ENCODE measurements around the gene PLD4. TPM values are rescaled to one million over a fixed set of nuclear protein-coding genes. Genes with fewer than 3 reads are reported as not detected.

PLD4 gene, protein sequence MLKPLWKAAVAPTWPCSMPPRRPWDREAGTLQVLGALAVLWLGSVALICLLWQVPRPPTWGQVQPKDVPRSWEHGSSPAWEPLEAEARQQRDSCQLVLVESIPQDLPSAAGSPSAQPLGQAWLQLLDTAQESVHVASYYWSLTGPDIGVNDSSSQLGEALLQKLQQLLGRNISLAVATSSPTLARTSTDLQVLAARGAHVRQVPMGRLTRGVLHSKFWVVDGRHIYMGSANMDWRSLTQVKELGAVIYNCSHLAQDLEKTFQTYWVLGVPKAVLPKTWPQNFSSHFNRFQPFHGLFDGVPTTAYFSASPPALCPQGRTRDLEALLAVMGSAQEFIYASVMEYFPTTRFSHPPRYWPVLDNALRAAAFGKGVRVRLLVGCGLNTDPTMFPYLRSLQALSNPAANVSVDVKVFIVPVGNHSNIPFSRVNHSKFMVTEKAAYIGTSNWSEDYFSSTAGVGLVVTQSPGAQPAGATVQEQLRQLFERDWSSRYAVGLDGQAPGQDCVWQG
- total RNA-seq (2022; extraction: Qiagen RNA extraction; ENCODE audit: low read depth): 0.13 to 0.39 TPM (median 0.21 TPM) in 5 replicates

DNA sequence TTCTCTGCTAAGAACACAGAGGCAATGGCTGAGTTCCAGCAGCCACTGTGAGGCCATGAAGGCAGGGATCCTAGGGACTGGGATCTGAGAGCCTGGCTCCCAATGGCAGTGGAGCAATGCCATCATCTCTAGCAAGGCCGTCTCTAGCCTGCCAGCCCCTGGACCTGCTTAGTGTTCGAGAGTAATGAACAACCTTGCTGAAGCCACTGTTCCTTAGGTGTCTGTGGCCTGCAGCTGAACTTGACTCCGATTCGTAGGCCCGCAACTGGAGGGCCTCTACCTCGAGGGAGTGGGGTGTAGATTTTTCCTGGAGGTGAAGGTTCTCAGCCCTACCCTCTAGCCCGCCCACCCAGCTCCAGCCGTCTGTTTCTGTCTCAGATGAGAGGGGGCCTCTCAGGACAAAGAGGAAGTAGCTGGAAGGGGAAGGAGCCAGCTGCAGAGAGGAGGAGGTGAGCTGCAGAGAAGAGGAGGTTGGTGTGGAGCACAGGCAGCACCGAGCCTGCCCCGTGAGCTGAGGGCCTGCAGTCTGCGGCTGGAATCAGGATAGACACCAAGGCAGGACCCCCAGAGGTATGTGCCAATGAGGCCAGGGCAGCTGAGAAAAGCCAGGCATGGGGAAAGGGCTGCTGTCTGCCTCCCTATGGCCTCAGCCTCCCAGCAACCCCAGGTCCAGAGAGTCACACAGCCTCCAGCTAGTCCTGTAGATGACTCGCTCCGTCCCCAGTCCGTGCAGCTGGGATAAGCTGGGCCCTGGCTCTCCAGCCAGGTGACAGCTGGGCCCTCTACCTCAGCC lies at the start of gene PLD4:
Gene PLD4 (plus strand): TSS at position 459 of the 793 bp plus-strand sequence. CDS start 2,262 bp downstream, outside the sequence.

DNA sequence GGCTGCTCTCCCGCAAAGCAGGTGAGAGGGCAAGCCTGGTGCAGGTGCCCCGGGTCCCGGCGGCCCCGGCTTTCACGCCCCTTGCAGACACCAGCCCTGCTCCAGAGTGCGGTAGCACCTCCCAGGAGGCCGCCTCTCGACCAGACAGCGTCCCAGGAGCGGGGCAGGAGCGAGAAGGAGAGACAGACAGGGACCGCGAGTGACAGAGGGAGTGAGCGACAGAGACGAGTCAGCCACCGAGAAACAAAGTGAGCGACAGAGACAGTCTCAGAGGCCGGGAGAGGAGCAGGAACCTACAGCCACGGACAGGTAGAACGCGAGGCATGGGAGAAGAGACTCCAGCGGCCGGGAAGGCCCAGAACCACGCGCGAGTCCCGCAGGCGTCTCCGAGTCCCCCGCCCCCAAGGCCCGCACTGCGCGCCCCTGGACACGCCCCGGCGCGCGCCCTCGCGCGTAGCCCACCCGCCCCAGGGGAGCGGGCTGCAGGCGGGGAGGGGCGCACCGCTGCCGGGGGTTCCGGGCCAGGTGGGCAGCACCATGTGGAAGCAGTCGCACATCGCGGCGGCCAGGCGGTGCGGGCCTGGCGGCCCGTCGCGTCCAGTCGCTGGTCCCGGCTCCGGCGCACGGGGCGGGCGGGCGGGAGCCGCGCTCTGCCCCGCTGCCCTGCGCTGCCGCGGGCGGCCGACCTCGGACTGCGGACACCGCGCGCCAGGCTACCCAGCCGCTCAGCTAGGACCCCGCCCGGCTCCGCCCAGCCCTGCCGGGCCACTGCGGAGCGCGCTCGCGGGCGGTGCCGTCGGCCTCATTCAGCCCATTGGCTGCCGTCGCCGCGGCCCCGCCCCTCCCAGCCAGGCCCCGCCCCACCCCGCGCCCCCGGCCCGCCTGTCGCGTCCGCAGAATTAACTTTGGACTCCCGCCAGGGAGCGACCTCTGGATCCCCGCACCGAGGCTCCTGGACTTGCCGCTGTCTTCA lies 53.3 kb downstream of the PLD4 start, which contains the start of gene AHNAK2:
Gene AHNAK2 (minus strand): TSS at position 694 of the 973 bp plus-strand sequence. CDS start 137 bp downstream, at position 557.

Other genes starting within 250 kb of the PLD4 start
- gene INF2, start 235.3 kb upstream of the PLD4 start, total RNA-seq (2022; extraction: Qiagen RNA extraction; ENCODE audit: low read depth): 87.4 to 152 TPM (median 142 TPM) in 5 replicates
- 5.6 to 8.9 TPM (median 6.7 TPM) in 5 replicates for gene ADSS1, start 200.7 kb upstream of the PLD4 start, total RNA-seq (2022; extraction: Qiagen RNA extraction; ENCODE audit: low read depth)
- 135 to 218 TPM (median 184 TPM) in 5 replicates for gene SIVA1, start 171.7 kb upstream of the PLD4 start, total RNA-seq (2022; extraction: Qiagen RNA extraction; ENCODE audit: low read depth)
- 93.7 to 110 TPM (median 103 TPM) in 5 replicates for gene AKT1, start 129.1 kb upstream of the PLD4 start, total RNA-seq (2022; extraction: Qiagen RNA extraction; ENCODE audit: low read depth)
- gene ZBTB42, start 123.8 kb upstream of the PLD4 start, total RNA-seq (2022; extraction: Qiagen RNA extraction; ENCODE audit: low read depth): 2.3 to 3.5 TPM (median 2.9 TPM) in 5 replicates
- 19.0 to 27.2 TPM (median 20.7 TPM) in 5 replicates for gene CEP170B, start 59.6 kb upstream of the PLD4 start, total RNA-seq (2022; extraction: Qiagen RNA extraction; ENCODE audit: low read depth)
- gene AHNAK2, start 53.5 kb downstream of the PLD4 start, total RNA-seq (2022; extraction: Qiagen RNA extraction; ENCODE audit: low read depth): 178 to 245 TPM (median 196 TPM) in 5 replicates
- 13.6 to 17.5 TPM (median 15.7 TPM) in 5 replicates for gene CLBA1, start 60.9 kb downstream of the PLD4 start, total RNA-seq (2022; extraction: Qiagen RNA extraction; ENCODE audit: low read depth)
- gene CDCA4, start 96.2 kb downstream of the PLD4 start, total RNA-seq (2022; extraction: Qiagen RNA extraction; ENCODE audit: low read depth): 47.1 to 53.6 TPM (median 49.1 TPM) in 5 replicates
- gene GPR132, start 140.6 kb downstream of the PLD4 start, total RNA-seq (2022; extraction: Qiagen RNA extraction; ENCODE audit: low read depth): 0.34 to 0.81 TPM (median 0.51 TPM) in 5 replicates
- 16.8 to 25.0 TPM (median 21.5 TPM) in 5 replicates for gene JAG2, start 243.9 kb downstream of the PLD4 start, total RNA-seq (2022; extraction: Qiagen RNA extraction; ENCODE audit: low read depth)

Measured in A549 treated with CpdA at 1 μM for 4 hours (cell line).